Tibial nerve (tissue), 4 donors: Measurements from ENCODE around the gene SPSB4.

ENCODE experiments used
- CTCF ChIP-seq, 5 experiments: fragments of 200-600 bp in 3 of 5; fragments of 450-650 bp in 2 of 5; sonication (generic) in 3 of 5; IDR thresholded peaks; one replicate each; pipeline ENCODE4 v1.5.1; 2016 to 2019; ENCODE audit warnings: antibody characterized with exemption in 5 of 5, mild to moderate bottlenecking in 3 of 5, moderate library complexity in 2 of 5
- EP300 ChIP-seq, 2 donors: sonication (generic); formaldehyde crosslinking; IDR thresholded peaks; one replicate each; pipeline ENCODE4 v1.6.1; 2017; ENCODE audit warnings: antibody characterized with exemption in 2 of 2, mild to moderate bottlenecking in 1 of 2

DNA sequence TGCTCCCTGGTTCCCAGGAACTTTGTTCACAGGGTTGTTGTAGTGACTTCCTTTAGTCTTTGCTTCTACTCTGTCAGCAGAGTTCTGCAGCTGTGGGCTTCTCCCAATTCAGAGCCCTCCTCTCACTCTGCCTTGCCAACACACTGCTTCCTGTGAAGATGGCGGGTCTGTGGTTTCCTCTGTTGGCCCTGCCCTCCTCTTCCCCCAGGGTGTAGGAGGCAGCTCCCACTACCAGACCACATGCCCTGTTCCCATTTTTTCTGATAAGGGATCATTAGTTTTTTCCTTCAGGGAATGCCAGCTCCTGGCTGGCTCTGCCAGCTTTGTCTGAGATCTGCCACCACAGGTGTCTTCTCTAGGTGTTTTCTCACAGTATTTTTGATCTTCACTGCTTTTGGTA is 12.7 kb downstream of the SPSB4 start:
- TF ChIP-seq CTCF (IDR thresholded peaks at IDR 0.05) = no peak
- TF ChIP-seq EP300 (IDR thresholded peaks at IDR 0.05) = no peak
